C4-2B (cell line): ENCODE results near the gene SLC2A5.

Source experiments
- ZFX ChIP-seq: fragments of 450-650 bp; IDR thresholded peaks from 2 replicates; pipeline ENCODE4 v1.6.1; 2017
- TF ChIP-seq, protein P1 (sequence below): fragments of 450-650 bp; conservative IDR thresholded peaks from 2 replicates; pipeline ENCODE4 v1.5.1; 2017; ENCODE audit warnings: mild to moderate bottlenecking

DNA sequence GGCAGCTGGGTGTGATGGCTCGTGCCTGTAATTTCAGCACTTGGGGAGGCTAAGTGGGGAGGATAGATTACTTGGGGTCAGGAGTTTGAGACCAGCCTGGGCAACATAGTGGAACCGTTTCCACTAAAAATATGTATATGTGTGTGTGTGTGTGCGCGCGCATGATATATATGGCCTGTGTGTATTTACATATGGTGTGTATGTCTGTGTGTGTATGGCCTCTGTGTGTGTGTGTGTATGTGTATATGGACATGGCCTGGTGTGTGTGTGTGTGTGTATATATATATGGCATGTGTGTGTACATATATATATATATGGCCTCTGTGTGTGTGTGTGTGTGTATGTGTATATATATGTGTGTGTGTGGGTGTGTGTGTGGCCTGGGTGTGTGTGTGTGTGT lies 27.2 kb downstream of the SLC2A5 start:
- TF ChIP-seq, protein P1, sequence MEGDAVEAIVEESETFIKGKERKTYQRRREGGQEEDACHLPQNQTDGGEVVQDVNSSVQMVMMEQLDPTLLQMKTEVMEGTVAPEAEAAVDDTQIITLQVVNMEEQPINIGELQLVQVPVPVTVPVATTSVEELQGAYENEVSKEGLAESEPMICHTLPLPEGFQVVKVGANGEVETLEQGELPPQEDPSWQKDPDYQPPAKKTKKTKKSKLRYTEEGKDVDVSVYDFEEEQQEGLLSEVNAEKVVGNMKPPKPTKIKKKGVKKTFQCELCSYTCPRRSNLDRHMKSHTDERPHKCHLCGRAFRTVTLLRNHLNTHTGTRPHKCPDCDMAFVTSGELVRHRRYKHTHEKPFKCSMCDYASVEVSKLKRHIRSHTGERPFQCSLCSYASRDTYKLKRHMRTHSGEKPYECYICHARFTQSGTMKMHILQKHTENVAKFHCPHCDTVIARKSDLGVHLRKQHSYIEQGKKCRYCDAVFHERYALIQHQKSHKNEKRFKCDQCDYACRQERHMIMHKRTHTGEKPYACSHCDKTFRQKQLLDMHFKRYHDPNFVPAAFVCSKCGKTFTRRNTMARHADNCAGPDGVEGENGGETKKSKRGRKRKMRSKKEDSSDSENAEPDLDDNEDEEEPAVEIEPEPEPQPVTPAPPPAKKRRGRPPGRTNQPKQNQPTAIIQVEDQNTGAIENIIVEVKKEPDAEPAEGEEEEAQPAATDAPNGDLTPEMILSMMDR = no peak
- no peak for TF ChIP-seq ZFX
